ENCODE data around the gene TOX3.

TOX3 gene

DNA sequence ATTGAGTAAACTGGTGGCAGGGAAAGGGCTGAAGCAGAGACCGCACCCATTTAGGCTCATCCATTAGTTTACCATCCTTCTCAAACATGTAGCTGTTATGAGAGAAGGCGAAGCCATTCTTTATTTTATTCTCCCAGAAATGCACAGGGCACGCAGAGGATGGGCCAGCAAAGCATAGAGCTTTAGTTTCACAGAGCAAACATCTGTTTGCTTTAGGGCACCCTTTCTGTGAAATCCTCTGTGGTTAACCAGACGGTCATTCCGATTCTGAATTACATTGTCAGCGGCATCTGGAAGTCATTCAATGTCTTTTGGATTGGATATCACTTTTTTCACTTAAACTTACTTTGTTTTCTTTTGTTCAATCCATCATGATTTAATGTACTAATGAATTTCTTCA, 96.0 kb downstream of the TOX3 start:
- DNase-seq, result no peak
- no peak for ATAC-seq

DNA sequence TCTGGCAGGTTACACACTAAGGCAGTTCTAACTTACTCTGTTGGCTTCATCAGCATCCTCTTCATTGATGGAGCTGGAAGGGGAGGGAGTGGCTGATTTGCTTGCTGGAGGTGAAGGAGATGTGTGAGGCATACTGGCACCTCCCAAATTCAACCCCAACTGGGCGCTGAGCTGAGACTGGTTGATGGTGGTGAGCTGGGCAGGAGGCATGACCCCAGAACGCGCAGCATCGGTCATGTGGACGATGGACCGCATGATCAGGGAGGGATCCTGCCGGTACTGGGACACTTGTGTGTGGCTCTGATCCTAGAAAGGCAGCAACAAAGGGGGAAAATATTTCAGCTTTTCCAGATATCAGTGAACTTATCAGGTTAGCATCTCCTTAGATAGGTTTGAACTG, 96.7 kb downstream of the TOX3 start:
- ATAC-seq, result no peak
- no peak for DNase-seq

DNA sequence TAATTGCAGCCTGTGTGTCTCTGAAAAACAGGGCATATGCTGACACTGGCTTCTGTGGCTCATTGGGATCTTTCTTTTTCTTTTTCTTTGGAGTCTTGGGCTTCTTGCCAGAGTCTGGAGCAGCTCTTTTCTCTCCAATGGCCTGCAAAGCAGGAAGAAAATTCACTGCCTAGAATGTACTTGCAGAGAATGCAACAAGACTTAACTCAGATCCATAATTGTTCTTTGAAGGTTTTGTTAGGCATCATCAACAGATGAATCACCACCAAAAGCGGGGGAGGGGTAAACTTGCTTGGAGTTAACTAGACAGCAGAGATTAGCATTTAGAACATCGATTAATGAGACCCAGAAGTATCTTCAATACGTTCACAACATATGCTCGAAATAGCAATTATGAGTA, 100.9 kb downstream of the TOX3 start:
- ATAC-seq, result no peak
- no peak for DNase-seq

DNA sequence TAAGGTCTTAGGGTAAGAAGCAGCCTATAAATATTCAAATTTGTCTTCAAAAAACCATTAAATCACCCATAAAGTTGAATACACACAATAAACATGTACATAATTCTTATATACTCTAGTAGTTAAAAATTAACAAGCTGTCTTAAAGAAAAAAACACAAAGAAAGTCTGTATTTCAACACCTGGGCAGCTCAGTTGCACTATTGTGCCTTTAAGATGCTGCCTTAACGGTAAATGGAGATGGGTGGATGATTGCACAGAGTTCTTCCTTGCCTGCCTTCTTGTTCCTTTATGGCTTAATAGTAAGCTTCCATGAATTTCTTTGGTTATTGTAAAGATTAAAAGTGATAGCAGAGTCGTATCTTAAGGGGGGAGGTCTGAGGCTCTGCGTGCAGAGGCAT, 105.1 kb downstream of the TOX3 start:
- ATAC-seq, result no peak
- DNase-seq, result no peak

DNA sequence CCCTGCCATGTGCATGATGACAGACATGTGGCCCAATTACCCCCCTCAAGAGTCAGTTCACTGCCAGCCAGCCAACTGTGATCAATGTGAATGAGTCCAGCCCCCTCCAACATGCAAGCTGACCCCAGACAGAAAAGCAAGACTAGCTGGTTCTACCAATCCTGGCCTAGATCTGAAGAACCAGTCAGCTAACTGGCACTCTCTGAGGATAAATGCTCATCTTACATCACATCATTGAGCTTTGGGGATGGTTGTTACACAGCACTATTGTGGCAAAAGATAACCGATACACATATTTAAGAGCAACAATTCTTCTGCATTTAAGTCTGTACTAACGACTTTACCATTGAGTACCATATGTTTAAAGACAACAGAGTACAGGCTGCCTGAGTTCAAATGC, 106.7 kb downstream of the TOX3 start:
- ATAC-seq, result no peak
- no peak for DNase-seq

DNA sequence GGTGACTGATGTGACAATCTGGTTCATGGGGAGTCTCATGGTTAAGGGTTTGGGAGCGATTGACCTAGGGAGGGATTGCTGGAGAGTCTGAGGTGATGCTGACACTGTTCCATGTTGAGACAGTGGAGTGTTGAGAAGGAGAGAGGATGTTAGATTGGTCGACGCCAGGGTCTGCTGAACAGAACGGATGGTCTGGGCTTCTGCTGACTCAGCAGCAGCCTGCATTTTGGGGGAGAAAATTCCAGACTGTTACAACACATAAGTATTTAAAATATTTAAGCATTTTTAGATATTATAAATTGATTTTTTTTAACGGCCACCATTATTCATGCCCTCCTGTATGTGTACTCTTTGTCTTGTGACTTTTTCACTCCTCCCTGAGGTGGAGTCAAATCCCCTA, 107.2 kb downstream of the TOX3 start:
- DNase-seq (no peak), ATAC-seq (no peak)

DNA sequence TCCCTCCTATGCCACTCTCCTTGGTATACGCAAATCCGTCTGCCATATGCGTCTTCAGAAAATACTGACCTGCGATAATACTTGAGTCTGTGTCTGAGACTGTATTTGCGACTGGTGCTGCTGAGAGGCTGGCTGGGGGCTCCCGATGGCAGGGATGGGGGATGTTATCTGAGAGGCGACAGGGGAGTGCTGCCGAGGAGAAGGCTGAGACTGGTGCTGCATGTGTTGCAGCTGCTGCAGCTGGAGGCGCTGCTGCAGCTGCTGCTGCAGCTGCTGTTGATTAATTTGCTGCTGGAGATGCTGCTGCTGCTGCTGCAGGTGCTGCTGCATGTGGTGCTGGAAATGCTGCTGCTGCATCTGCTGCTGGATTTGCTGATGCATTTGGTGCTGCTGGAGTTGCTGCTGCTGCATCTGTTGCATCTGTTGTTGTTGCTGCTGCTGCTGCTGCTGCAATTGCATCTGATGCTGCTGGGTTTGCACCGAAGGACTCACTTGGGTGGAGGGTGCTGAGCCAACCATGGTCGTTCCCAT, 107.7 kb downstream of the TOX3 start:
- DNase-seq, result no peak
- ATAC-seq, result no peak

DNA sequence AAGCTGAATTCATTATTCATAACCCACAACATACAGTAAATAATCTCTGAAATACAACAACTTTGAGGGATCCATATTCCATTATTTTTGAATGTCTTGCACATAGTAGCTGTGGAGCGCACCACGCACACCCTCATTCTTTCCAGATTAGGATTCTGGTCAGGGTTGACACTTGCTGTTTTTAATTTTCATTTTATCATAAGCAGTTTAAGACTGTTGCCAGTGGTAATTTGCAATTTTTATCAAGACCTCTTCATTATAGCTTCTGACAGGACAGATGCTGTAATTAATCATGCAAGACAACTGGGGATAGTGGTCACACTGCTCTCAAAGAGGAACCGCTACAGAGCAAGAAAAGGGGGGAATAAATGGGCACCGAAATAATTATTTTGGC, 109.7 kb downstream of the TOX3 start:
- DNase-seq (no peak), ATAC-seq (no peak)

DNA sequence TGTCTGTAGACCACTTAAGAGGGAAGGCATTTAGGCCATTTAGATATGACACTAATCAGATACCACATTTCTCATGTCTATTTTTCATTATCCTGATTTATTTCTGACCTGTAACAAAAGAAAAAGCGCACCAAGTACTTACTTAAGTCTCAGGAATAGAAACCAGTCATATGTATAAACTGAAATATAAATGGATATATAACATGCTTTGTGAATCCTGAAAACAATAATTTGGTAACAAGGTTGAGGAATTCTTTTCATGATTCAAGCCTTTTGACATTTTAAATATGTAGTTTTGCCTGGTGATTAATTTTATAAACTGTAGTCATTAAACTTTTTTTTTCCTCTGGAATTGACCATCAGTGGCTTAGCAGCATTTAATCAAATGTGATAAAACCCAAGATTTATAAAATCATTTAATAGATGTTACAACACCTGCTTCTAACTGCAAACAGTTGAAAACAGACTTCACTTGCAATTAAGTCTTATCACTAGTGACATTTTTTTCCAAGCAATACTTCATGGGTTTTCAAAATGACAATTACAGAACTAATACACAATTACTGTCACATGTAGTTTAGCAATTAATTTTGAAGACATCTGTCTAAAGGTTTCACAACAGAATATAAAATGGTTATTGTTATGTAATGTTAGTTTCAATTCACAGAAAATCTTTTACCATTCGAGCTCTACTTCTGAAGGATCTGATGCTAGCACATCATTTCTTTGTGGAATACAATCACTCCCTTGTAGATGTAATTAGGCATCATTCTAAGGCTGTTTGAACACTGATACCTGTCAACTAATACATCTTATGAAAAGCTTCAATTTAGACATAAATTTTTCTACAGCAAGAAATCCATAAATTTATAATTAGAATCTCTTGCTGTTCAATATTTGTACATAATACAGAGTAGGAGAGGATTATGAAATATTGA, 110.3 kb downstream of the TOX3 start:
- DNase-seq, result no peak
- no peak for ATAC-seq

DNA sequence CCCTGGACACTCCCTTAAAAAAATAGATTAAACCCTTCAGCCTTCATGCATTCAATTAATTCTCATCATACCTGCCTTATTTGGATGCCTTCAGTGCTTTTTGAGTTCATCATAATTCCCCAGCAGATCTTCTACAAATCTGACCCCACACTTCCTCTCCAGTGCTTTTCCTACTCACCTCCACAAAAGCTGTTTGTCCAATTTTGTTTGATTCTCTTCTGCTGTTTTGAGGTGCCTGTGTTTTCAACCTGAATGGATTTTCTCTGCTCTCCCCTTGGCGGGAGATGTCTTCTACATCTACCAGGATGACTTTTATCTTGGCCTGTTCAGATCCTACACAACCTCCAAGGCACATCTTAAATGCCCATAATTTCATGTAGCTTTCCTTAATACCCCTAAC, 112.7 kb downstream of the TOX3 start:
- no peak for DNase-seq

DNA sequence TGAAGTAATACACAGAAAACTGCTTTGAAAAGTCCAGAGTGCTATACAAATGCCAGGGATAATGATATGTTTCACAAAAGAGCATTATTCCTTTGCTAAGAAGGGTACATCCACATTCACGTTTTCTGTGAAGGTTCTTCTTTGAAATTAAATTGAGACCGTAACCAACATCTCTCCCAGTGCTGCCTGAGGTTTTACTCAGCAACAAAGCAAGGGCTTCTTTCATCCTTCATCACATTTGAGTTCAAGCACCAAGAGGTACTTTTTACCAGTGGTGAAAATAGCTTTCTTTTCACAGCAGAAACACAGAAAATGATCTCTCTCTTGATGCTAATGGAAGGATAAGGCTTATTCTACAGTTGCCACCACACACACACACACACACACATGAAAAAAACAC, 113.3 kb downstream of the TOX3 start:
- no peak for DNase-seq
- no peak for ATAC-seq

More for the DNA sequence above, 112.7 kb downstream of the TOX3 start:
- no peak for ATAC-seq

DNA sequence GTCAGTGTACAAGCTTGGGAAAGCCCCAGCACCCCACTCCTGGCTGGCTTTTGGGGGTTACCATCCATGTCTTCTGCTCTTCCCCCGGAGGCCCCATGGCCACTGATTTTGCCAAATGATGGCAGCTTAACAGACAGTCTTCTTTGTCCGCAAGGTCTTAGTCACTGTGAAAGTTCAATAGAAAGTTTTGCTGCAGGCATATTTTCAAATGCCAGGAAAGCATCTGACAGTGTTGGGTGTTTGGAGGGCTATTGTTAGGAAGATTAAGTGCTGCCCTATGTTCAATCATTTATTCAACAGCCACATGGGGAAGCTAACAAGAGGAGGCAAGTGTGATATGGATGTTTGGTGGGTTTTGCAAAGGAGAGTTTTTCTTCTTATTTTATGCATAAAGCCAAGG, 122.4 kb downstream of the TOX3 start:
- ATAC-seq (no peak), DNase-seq (no peak)

DNA sequence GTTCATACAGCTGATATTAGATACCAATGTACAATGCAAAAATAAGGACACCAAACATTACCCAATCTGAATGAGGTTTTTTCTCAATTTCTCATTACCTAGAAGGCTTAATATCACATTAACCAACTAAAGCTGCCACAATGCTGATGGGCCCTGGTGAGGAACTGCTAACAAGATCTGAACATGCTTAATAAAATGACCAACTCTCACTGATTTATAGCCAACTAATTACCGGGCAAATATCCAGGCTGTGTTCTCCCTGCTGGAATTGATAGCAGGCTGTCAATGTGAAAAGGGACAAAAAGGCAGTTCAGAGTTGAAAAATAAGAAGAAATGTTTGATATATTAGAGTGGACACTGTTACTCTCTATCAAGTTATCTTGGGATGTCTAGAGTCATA, 124.6 kb downstream of the TOX3 start:
- ATAC-seq (no peak), DNase-seq (no peak)

DNA sequence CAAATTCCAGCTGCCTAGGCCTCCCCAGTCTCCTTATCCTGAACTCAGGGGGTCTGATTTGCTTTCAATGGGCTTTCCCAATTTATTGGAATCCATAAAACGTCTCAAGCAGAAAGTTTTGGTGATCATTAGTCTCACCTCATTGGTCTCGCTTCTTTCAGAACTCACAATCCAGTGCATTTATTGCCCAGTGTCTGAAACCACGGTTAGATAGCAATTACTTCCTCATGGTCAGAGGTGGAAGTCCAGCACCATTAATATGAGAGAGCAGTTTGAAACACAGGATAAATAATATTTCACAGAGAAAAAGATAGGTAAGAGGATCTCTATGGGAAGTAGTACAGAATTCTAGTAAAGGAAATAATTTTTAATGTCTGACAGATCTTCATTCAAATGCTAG, 128.7 kb downstream of the TOX3 start:
- ATAC-seq, result no peak
- no peak for DNase-seq

DNA sequence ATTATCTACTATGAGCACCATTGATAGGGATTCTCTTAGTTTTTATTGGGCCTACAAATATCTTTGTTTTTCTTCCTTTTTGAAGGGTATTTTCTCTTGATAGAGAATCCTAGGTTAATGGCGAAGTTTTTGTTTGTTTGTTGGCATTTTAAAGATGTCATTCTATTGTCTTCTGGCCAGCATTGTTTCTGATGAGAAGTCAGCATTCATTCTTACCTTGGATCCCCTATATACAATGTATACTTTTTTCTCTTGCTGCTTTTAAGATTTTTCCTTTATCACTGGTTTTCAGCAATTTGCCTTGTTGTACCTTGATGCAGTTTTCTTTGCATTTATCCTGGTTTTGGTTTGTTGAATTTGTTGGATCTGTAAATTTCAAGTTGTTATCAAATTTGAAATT, 130.1 kb downstream of the TOX3 start:
- ATAC-seq (no peak), DNase-seq (no peak)

DNA sequence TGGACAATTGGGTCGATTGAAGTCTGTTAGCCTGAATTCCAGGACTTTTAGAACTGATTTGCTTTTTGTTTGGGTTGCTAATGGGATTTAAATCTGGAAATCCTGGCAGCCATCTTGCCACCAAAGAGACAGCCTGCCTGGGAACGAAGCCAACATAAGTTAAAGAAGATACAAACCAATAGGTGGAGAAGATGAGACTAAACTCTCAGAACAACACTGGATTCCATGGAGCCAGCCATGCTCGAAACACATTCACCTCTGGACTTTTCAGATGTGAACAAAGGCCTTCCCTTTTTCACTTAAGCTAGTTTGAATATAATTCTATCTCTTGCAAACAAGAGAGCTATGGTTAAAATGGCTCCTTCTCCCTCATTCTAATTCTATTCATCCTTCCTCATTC, 135.9 kb downstream of the TOX3 start:
- no peak for ATAC-seq
- DNase-seq, result no peak

DNA sequence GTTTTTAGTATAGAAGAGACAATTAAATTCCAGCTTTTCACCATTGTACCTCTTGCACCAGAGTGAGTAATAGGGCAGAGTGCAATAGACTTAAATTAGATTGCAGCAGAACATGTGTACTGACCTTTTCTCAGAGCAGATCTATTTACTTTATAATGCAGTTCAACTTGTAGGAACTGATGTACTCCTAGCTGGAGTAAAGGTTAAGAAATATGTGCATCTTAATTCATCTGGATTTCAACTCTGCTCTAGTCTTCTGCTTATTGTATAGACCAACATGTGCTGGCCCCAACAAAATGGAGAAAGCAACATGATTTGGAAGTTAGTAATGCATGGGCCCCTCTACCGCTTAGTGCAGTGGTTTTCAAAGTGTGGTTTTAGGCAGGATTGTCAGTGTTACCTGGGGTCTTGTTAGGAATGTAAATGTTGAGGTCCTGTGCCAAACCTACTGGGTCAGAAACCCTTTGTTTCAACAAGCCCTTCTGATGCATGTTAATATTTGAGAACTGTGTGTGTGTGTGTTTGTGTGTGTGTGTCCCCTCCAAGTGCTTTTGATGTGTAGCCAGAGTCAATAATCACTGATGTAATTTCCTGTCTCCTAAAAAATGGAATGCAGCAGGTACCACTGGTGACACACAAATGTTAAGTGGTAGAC, 138.6 kb downstream of the TOX3 start:
- ATAC-seq (no peak), DNase-seq (no peak)

DNA sequence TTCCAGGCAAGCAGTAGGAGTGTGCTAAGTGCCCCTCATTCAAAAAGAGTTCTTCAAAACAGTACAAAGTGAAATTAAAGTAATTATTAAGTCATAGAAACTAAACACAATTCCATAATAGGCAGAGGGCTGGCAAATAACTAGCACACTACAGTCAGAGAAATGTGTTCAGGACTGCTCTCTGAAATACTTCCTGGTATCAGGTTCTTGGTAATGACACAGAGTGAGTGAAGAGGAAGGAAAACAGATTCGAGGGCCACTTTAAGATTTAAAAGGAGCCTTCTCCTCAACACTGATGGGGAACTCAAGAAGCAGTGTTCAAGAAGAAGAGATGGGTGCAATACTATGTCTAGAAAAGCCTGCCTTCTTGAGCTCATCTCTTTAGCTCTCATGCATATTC, 139.2 kb downstream of the TOX3 start:
- DNase-seq (no peak), ATAC-seq (no peak)

DNA sequence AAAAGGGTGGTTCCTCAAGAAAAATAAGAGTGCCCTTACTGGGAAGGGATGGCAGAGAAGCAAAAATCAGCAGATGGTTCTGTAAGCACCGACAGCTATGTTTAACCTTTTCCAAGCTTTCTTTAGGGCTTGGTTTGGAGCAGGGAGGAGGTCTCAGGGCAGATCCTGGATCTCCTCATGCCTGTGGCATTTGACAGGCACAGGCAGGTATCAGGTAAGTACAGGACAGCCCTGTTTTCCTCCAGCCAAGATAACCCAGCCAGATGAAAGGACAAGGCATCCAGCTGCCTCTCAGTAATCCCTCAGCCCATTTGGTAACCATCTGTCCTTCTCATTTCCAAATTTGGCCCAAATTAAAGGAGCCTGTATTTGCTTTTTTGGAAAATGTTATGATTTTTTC, 141.5 kb downstream of the TOX3 start:
- ATAC-seq (no peak), DNase-seq (no peak)

DNA sequence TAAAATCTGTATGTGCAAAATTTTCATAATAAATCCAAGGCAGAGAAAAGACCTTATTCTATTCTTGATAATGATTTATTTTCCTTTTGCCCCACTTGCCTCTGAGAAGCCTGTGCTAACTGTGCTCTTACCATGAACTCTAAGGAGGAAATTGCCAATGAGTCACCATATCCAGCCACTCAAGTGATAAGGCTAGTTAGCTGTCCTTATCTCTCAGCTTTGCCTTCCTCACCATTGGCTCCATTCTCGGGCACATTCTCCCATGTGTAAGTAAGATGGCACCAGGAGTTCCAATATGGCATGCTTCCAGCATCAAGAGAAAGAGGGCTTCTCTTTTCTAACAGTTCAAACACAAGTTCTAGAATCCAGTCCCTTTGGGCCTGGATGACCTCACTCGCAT, 142.4 kb downstream of the TOX3 start:
- ATAC-seq (no peak), DNase-seq (no peak)

DNA sequence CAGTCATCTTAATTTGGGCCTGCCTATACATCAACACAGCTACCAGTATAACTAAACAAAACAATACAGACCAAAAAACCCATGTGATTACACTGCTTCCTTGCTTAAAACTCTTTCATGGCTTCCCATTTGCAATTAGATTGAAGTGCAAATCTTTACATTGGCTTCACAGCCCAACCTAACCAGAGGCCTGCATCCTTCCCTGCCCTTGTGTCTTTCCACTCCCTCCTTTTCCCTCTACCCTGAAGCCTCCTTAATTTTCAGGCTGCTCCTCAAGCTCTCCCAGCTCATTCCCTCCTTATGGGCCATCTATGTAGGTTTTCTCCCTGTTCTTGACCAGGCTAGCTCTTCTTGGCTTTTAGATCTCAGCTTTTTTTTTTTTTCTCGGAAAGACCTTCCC, 147.8 kb downstream of the TOX3 start:
- ATAC-seq, result no peak
- DNase-seq, result no peak

DNA sequence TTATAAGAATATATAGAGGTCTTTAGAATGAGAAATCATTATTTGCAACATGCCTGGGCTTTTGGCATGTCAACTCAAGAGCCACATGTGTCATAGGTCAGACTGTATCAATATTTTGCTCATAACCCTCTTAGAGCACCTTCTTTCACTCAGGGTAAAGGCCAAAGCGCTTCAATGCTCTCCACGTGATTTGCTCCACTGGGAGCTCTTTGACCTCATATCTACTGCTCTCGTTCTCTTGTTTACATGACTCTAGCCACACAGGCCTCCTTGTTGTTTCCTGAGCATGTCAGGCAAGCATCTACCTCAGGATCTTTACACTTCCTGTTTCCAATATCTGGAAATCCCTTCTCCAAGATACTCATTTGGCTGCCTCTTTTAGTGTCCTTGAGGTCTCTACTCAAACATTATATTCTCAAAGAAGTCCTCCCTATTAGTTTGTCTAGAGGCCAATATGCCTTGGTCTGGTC, 148.4 kb downstream of the TOX3 start:
- DNase-seq, result no peak

DNA sequence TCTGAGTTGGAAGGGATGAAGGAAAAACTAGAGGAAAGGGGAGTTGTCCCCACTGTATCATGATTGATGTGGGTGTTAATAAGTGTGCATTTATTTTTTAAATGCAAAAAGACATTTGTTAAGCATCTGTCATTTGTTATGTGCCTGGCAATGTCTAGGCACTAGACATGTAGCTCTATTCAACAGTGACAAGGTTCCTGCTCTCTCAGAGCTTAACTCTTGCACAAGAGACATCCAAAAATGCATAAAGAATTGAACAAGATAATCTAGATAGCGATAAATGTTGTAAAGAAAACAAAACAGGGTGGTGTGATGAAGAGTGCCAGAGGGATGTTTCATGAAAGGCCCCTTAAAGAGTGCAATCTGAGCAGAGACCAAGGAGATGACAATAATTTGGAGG, 148.9 kb downstream of the TOX3 start:
- no peak for ATAC-seq
- no peak for DNase-seq

More for the DNA sequence above, 148.4 kb downstream of the TOX3 start:
- no peak for ATAC-seq

DNA sequence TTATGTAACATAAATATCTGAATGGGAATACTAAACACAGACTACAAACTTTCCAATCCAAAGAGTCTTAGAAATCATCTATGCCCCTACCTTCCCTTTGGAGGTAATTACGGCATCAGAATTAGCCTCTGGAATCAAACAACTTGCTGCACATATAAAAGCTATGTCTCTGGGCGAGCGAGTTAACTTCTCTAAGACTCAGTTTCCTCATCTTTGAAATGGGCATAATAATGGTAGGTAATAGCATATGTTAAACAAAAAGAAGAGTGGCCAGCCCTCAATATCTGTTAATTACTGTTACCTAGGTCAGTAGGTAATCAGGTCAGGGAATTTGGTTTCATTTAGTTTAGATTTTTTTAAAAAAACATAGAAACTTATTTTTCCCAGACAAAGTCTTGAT, 153.5 kb downstream of the TOX3 start:
- no peak for ATAC-seq
- DNase-seq, result no peak
